Choroid plexus epithelial cell (primary cell): ENCODE measurements around the gene CAMKK1.

ENCODE experiments used
- DNase-seq: peaks from one replicate; pipeline ENCODE4 v3.0.0-alpha.2; 2010; ENCODE audit warnings: low read depth
- H3K4me3 ChIP-seq: 2 replicates; pipeline ENCODE4 v1.5.1; 2011; ENCODE audit warnings: low read depth, mild to moderate bottlenecking, control low read depth, low read length, moderate library complexity
- TF ChIP-seq, protein P1 (sequence below): conservative IDR thresholded peaks from 2 replicates; pipeline ENCODE4 v1.5.1; 2011; ENCODE audit warnings: low read depth, mild to moderate bottlenecking, control low read depth, inconsistent platforms, low read length, moderate library complexity

Gene CAMKK1

DNA sequence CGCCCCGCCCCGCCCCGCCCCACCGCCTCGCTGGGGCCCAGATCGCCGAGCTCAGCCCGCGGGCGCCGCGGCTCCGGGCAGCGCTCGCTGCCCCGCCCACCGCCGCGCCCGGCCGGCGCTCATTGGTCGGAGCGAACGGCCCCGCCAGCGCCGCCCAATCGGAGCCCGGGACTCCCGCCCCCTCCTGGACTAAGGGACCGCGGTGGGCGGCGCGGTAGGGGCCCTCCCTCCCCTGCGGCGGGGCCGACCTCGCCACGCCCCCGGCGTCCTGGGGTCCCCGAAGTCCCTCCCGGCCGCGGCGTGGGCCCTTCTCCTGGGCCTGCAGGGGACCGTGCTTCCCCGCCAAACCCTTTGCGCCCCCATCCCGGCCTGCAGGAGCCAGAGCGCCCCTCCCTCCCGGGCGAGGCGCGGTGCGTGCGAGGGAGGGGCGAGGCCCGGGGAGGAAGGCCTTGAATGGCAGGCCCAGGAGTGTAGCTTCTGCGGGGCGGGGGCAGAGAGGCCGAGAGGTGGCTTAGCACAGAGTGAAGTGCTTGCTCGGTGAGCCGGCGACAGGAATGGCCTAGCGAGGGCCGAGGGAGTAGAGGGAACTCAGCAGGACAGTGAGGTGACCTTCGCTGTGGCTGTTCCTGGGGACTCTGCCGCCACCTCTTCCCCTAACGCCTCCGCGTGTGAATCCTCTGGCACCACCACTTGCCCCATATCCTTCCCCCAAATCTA lies at the start of gene CAMKK1:
Gene CAMKK1 (minus strand): TSS at position 51 of the 717 bp plus-strand sequence. CDS start 7,366 bp downstream, outside the sequence.
- DNase-seq, result peak; percentile 73
- peak within 1 kb of the TSS; percentile 63 for H3K4me3 ChIP-seq
- TF ChIP-seq, protein P1, sequence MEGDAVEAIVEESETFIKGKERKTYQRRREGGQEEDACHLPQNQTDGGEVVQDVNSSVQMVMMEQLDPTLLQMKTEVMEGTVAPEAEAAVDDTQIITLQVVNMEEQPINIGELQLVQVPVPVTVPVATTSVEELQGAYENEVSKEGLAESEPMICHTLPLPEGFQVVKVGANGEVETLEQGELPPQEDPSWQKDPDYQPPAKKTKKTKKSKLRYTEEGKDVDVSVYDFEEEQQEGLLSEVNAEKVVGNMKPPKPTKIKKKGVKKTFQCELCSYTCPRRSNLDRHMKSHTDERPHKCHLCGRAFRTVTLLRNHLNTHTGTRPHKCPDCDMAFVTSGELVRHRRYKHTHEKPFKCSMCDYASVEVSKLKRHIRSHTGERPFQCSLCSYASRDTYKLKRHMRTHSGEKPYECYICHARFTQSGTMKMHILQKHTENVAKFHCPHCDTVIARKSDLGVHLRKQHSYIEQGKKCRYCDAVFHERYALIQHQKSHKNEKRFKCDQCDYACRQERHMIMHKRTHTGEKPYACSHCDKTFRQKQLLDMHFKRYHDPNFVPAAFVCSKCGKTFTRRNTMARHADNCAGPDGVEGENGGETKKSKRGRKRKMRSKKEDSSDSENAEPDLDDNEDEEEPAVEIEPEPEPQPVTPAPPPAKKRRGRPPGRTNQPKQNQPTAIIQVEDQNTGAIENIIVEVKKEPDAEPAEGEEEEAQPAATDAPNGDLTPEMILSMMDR, result no peak

DNA sequence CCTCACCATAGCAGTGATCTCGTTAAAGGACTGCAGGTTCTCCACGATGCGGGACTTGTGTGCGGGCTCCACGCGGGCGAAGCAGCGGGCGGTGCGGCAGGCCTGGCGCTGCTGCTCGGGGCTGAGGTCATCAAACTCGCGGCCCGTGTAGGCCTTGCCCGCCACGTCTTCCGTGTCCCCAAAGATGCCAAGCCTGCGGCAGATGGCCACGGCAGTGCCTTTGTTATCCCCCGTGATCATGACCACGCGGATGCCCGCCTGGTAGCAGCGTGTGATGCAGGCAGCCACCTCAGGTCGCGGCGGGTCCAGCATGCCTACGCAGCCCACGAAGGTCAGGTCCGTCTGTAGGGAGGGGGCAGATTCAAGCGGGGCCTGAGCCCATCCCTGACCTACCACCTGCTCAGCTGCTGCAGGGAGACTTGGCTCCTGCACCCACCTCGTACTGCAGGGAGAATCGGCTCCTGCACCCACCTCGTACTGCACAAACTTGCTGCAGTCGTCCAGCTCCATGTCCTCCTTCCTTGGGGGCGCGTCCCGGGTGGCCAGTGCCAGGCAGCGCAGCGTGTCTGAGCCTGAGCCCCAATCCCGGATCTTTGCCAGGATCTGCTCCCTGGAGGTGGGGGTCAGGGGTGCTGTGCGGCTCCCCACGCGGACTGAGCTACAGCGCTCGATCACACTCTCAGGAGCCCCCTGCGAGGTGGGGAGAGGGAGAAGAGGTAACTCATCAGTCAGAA lies 48.3 kb upstream of the CAMKK1 start:
- H3K4me3 ChIP-seq, result no peak overlapping the region
- TF ChIP-seq, protein P1, result no peak
- no peak for DNase-seq

DNA sequence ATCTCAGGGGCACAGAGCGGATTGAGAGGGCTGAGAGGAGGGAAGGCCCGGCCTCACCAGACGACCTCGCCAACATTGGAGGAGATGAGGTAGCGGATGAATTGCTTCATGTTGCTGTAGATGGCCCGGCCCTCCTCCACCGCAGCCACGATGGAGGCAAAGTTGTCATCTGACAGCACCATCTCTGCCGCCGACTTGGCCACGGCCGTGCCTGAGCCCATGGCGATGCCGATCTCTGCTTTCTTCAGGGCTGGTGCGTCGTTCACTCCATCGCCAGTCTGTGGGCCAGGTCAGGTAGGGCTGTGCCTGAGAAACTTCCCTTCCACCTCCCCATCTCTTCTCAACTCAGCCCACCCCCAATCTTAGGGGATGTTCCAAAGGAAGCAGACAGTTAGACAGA lies 44.5 kb upstream of the CAMKK1 start:
- no peak overlapping the region for H3K4me3 ChIP-seq
- DNase-seq, result no peak
- TF ChIP-seq, protein P1, result no peak

DNA sequence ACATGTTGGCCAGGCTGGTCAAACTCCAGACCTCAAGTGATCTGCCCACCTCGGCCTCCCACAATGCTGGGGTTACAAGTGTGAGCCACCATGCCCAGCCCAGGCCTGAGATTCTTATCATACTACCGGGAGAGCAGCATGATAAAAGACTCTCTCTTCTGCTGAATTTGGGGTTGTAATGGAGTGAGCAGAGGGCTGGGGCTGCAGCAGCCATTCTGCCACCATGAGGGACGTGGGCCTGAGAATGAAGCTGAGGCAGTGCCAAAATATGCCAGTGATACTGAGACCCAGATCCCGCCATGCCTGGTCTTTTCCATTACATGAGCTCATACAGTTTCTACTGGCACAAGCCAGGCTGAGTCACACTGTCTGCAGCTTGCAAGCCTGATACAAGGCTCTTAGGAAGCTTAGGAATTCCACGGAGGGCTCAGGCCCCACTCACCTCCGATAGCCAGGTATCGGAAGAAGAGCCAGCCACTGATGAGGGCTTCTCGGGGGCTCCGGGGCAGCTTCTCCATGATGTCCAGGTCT lies 43.0 kb upstream of the CAMKK1 start:
- no peak overlapping the region for H3K4me3 ChIP-seq
- TF ChIP-seq, protein P1, result no peak

DNA sequence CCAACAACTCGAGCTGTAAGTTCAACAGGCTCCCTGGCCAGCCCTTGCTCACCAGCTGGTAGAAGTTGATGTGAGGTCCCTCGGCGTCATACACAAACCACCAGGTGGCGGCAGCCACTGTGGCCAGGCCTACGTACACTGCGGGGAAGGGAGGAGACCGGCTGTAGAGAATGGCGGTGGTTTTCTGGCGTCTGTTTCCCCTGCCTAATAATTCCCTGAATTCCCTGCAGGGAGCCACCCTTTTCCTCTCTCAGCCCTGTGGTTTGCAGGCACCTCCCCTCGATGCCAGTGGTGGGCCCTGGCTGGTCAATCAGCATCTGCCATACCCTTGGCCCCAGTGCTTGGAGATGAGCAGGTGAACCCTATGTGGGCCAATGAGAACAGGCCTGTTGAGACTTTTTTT lies 42.3 kb upstream of the CAMKK1 start:
- no peak overlapping the region for H3K4me3 ChIP-seq
- TF ChIP-seq, protein P1, result peak; percentile 88
- DNase-seq, result peak; percentile 86

More for the DNA sequence above, 43.0 kb upstream of the CAMKK1 start:
- DNase-seq, result peak; percentile 63

DNA sequence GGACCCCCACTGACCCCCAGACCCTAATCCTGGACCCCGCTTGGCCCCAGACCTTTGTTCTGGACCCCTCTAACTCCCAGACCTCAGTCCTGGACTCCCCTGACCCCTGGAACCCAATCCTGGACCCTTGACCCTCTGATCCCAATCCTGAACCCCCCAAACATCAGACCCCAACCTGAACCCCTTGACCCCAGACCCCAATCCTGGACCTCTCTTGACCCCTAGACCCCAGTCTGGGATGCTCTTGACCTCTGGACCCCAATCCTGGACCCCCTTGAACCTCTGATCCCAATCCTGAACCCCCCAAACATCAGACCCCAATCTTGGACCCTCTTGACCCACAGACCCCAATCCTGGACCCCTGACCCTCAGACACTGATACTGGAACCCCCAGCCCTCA lies 36.9 kb upstream of the CAMKK1 start:
- no peak overlapping the region for H3K4me3 ChIP-seq
- TF ChIP-seq, protein P1, result no peak
- no peak for DNase-seq
